Fibroblast of the aortic adventitia (primary cell): ENCODE measurements around the gene BIK. TPM values are rescaled to one million over a fixed set of nuclear protein-coding genes. Genes with fewer than 3 reads are reported as not detected.

ENCODE experiments used
- DNase-seq: peaks from one replicate; pipeline ENCODE4 v3.0.0-alpha.2; 2010; ENCODE audit warnings: low read depth
- H3K4me3 ChIP-seq: 2 replicates; pipeline ENCODE4 v1.5.1; 2011; ENCODE audit warnings: low read depth, mild to moderate bottlenecking, control low read depth, low read length, moderate library complexity
- CTCF ChIP-seq: IDR thresholded peaks from 2 replicates; pipeline ENCODE4 v1.5.1; 2011; ENCODE audit warnings: mild to moderate bottlenecking, low read length, control low read depth, inconsistent platforms; ENCODE audit not compliant: insufficient read depth
- total RNA-seq: library from RNA; depleted of rRNA; stranded (reverse); fragments of >200 nt; gene quantifications from 2 replicates; pipeline ENCODE4 v1.2.3, GENCODE V29; 2012; ENCODE audit warnings: low replicate concordance

The BIK gene
- total RNA-seq, 1 donor, result not detected

- TF ChIP-seq CTCF, result no peak
- no peak overlapping the region for H3K4me3 ChIP-seq
- no peak for DNase-seq
Observed at GRCh38 chr22:43113526-43114251, 3.1 kb downstream of the BIK start.

GRCh38 chr22:43114958-43115357 is 4.4 kb downstream of the BIK start:
- no peak for DNase-seq
- TF ChIP-seq CTCF, result no peak
- no peak overlapping the region for H3K4me3 ChIP-seq

- no peak for DNase-seq
- H3K4me3 ChIP-seq, result no peak overlapping the region
- no peak for TF ChIP-seq CTCF
Observed at GRCh38 chr22:43116932-43117331, 6.4 kb downstream of the BIK start.

GRCh38 chr22:43118024-43118849 is 7.7 kb downstream of the BIK start:
- no peak for DNase-seq
- TF ChIP-seq CTCF, result no peak
- no peak overlapping the region for H3K4me3 ChIP-seq

GRCh38 chr22:43118953-43119458 is 8.5 kb downstream of the BIK start:
- no peak for TF ChIP-seq CTCF
- H3K4me3 ChIP-seq, result no peak overlapping the region
- DNase-seq, result peak; percentile 15

GRCh38 chr22:43126501-43127165 is 16.1 kb downstream of the BIK start:
- no peak for TF ChIP-seq CTCF
- DNase-seq, result peak; percentile 72

More at GRCh38 chr22:43126501-43127165, 16.1 kb downstream of the BIK start:
- no peak overlapping the region for H3K4me3 ChIP-seq
